ENCODE results near the gene NELFE. TPM values are rescaled to one million over a fixed set of nuclear protein-coding genes. Genes with fewer than 3 reads are reported as not detected.
A peak's percentile ranks its signal among the peaks of the same experiment; 100 is the strongest.

The NELFE gene
- total and polyA plus RNA-seq, 2 of the 13 experiments (the other 11 are each of a cell fraction or from before 2014, with no cell fraction given) = 51.3 to 69.8 TPM

GRCh38 chr6:31915756-31916155 is 43.0 kb downstream of the NELFE start:
- Histone ChIP-seq H3K36me3 (replicated peaks in 1 of 2; ENCODE audit: control insufficient read depth in 1 of 2, insufficient read depth in 2 of 2, low read length in 2 of 2) (no peaks in the 10 kb centered on the region), H3K27ac (ENCODE audit: extremely low read length, insufficient read depth, low read length) (no peak overlapping the region), H2AFZ (ENCODE audit: low read length) (no peak overlapping the region), H3K9ac (ENCODE audit: insufficient read depth, low read depth, low read length) (no peak overlapping the region), H4K20me1 (ENCODE audit: insufficient read depth, low read length) (no peaks in the 10 kb centered on the region), H3K27me3 (ENCODE audit: control insufficient read depth in 1 of 2, insufficient read depth in 2 of 2, low read length in 2 of 2) (no peaks in the 10 kb centered on the region; a peak in 1 of 5 replicates), H3K79me2 (ENCODE audit: insufficient read depth, low read length) (no peaks in the 10 kb centered on the region), H3K4me2 (ENCODE audit: low read depth, low read length) (no peak overlapping the region), H3K9me3 (ENCODE audit: low read length) (no peaks in the 10 kb centered on the region), H3K4me3 (replicated peaks in 1 of 3; ENCODE audit: insufficient read depth in 1 of 3, low read depth in 2 of 3, low read length in 3 of 3) (no peak overlapping the region), H3K4me1 (ENCODE audit: insufficient read depth, low read length) (peaks cover 26% of the 10 kb centered on the region)
- in situ Hi-C loops (cut with HindIII; ENCODE audit: extremely low pct_ligation_motif_present, low pct_unique_long_range_greater_than_20kb) = loop anchor here (25.0 kb wide), 1 partner anchor 1047 kb away; the partner anchor contains the start of genes BRD2 and HLA-DMA
- intact Hi-C loops (cut with micrococcal nuclease; ENCODE audit: unreplicated experiment) = no loop called here
- ChIA-PET CTCF (ENCODE audit: low intra/inter-chr PET ratio, low total read pairs) (no interaction called here), POLR2A (no interaction called here)
- no peak for FAIRE-seq
- no peak for DNase-seq (ENCODE audit: low spot score)
- TF ChIP-seq PITX1 (CRISPR knock-in tag; IDR thresholded peaks at IDR 0.05) = no peak
- TF ChIP-seq HCFC1 (IDR thresholded peaks at IDR 0.05; ENCODE audit: low read depth, low read length) = no peak
- TF ChIP-seq KDM1A (CRISPR knock-in tag; IDR thresholded peaks at IDR 0.05) = no peak
- TF ChIP-seq SP5 (CRISPR knock-in tag; IDR thresholded peaks at IDR 0.05; ENCODE audit: borderline replicate concordance, low read depth) = no peak
- TF ChIP-seq PAF1 (CRISPR knock-in tag; IDR thresholded peaks at IDR 0.05) = no peak
- no peak for TF ChIP-seq ASH2L (IDR thresholded peaks at IDR 0.05; ENCODE audit: insufficient read length, low read depth, low read length)
- no peak for TF ChIP-seq POLR2G (IDR thresholded peaks at IDR 0.05; ENCODE audit: low read depth, low read length)
- TF ChIP-seq AKNA (CRISPR knock-in tag; IDR thresholded peaks at IDR 0.05; ENCODE audit: borderline replicate concordance) = no peak
- no peak for TF ChIP-seq ZNF616 (CRISPR knock-in tag; IDR thresholded peaks at IDR 0.05; ENCODE audit: low read depth)
- no peak for TF ChIP-seq ZNF563 (CRISPR knock-in tag; IDR thresholded peaks at IDR 0.05)
- no peak for TF ChIP-seq RORA (CRISPR knock-in tag; IDR thresholded peaks at IDR 0.05)
- no peak for TF ChIP-seq ZNF260 (CRISPR knock-in tag; IDR thresholded peaks at IDR 0.05; ENCODE audit: borderline replicate concordance, low read depth)
- no peak for TF ChIP-seq CTCF (CRISPR knock-in tag; IDR thresholded peaks at IDR 0.05)
- no peak for TF ChIP-seq ZNF549 (CRISPR knock-in tag; IDR thresholded peaks at IDR 0.05)
- TF ChIP-seq ZNF552 (CRISPR knock-in tag; IDR thresholded peaks at IDR 0.05; ENCODE audit: borderline replicate concordance) = no peak
- 44% methylated on average over 6 of the region's 6 CpGs for WGBS (ENCODE audit: low lambda C conversion rate)
- BruUV-seq (replicated peaks) = no TSS peak
- ATAC-seq = peak; percentile 37
